Inflammatory macrophage treated with lipopolysaccharide for 4 hours (primary cell): ENCODE measurements around the gene SHANK1.

ENCODE experiments used
- DNase-seq: peaks from one replicate; pipeline ENCODE4 v3.0.0-alpha.2; 2020

The SHANK1 gene

DNA sequence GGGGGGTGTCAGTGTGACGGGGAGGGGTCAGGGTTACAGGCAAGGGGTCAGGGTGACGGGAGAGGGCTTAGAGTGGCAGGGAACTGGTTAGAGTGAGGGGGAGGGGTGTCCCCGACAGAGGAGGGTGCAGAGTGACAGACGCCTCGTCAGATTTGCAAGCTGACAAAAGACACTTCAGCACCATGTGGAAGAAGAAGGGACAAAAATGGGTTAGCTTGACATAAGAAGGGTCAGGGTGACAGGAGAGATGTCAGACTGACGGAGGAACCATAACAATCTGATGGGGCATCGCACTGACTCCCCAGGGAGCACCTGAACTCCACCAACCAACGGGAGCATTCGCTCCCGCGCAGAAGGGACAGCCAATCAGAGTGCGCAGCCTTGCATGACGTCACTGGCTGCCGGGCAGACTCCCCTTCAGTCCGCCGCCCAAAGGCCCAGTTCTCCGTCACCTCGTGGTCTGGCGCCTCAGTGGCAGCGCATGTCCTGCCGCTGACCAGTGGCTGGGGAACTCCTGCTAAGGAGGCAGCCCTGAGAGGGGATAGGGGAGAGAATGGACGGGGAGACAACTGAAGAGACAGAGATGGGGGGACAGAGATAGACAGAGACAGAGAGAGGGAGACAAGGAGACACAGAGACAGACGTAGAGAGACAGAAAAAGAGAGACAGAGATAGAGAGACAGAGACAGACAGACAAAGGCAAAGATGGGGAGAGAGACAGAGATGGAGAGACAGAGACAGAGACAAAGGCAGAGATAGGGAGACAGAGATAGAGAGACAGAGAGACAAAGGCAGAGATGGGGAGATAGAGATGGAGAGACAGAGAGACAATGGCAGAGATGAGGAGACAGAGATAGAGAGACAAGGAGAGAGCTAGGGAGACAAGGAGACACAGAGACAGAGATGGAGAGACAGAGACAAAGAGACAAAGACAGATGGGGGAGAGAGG lies 40.2 kb downstream of the SHANK1 start:
- peak; percentile 75 for DNase-seq

DNA sequence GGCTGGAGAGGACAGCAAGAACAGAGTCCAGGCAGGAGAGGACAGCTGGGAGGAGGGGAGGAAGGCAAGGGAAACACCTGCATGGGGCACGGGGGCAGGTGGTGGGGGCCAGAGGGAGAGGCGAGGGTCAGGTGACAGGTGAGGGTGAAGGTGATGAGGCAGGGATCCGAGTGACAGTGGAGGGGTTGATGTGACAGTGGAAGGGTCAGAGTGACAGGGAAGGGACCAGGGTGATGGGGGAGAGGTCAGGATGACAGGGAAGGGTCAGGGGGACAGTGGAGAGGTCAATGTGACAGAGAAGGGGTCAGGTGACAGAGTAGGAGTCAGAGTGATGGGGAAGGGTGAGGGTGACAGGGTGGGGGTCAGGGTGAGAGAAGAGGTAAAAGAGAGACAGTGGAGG lies 41.3 kb downstream of the SHANK1 start:
- no peak for DNase-seq

GRCh38 chr19:50677636-50678035 lies 42.0 kb downstream of the SHANK1 start:
- no peak for DNase-seq

DNA sequence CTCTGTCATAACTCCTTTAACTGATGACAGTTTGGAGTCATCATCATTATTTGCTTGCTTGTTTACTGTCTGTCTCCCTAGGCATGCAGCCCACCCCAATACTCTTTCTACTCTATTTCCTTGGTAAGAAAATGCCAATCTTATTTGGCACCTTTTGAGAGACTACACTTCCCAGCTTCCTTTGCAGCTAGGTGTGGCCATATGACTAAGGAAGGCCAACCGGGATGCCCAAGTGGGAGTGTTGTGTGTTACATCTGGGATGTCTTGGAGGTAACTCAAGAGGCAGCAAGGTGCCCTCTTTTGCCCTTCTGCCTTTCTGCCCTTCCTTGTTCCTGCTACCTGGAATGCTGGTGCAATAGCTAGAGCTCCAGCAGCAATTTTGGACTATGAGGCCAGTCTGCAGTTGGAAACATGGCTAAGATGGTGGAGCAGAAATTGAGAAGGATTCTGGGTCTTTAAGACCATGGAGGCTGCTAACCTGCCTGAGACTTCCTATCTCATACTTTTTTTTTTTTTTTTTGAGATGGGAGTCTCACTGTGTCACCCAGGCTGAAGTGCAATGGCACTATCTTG lies 42.9 kb downstream of the SHANK1 start:
- no peak for DNase-seq

- no peak for DNase-seq
Observed at GRCh38 chr19:50673118-50673517, 46.5 kb downstream of the SHANK1 start.

DNA sequence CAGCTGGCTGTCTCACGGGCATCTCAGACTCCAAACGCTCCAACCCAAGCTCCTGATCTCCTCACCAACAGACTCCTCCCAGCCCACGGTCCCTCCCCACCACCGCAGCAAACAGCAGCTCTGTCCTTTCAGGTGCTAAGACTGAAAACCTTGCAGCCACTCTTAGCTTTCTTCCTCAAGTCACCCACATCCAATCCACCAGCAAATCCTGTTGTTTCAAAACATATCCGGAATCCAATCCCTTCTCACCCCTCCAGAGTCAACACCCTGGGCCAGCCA lies 49.6 kb downstream of the SHANK1 start:
- DNase-seq, result no peak

DNA sequence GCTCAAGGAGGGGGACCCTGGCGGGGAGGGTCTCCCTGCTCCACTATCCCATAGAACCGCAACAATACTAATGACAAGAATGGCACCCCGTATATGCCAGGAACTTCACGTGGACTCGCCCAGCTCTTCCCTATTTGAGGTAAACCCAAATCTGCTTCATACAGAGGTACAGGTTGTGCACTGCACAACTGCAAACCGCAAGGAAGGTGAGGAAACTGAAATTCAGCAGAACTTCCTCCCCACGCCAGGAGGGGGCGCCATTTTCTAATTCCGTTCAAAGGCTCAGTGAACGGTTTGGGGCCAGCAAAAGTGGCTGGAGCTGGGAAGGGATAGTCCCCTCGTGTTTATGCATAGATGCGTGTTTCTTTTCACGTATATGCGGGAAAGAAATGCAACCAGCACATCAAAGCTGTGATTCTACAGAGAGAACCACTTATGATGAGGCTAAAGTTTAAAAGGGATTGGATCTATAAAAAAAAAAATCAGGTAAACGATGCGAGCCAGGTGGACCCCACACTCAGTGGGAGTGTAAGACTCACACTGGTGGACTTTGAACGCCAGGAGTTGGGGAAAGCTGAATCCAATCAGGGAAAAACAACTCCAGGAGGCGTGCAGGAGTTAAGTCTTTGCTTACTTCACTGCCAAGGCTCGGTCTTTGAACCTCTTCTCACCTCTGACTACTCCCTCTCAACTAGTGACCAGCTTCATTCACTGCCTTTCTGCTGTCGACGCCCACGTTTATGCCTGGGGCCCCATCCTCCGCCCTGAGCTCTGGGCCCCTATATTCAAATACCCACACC lies 50.1 kb downstream of the SHANK1 start:
- peak; percentile 41 for DNase-seq

GRCh38 chr19:50668879-50669278 lies 50.7 kb downstream of the SHANK1 start:
- no peak for DNase-seq

GRCh38 chr19:50668416-50668815 lies 51.2 kb downstream of the SHANK1 start:
- DNase-seq, result no peak

- no peak for DNase-seq
Observed at GRCh38 chr19:50667759-50668231, 51.8 kb downstream of the SHANK1 start.

GRCh38 chr19:50667177-50667758 lies 52.3 kb downstream of the SHANK1 start:
- DNase-seq, result no peak

DNA sequence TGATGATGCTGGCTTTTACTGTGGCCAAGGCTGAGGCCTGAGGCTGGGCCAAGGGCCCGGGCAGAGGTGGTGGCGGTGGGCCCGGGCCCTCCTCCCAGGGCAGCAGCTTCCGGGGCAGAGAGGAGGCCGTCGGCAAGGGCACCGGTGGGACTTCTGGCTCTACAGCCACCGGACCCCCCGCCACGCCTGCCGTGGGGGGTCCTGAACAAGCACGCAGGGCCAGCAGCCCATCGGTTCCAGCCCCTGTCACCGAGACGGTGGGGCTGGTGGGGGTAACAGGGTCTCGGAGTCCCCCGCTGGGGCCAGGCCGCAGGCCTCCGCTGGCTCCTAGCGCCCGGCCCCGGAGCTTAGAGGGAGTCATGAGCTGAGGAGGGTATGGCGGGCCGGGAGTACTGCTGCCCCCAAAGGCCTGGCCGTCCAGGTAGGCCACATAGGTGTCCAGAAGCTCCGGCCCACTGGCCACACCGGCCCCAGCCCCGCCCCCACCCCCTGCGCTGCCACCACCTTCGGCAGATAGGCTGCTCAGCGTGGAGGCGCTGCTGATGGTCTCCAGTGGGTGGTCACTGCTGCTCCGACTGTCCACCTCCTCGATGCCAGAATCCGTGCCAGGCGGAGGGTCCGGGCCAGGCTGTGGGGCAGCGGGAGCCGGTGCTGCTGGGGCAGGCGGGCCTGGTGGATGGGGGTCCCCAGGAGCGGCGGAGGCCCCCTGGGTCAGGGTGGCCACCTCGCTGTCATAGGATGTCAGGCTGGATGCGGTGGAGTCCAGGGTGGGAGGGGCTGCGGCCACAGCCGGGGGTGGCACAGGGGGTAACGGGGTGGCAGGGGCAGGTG lies 53.0 kb downstream of the SHANK1 start:
- no peak for DNase-seq

- DNase-seq, result no peak
Observed at GRCh38 chr19:50664204-50664603, 55.4 kb downstream of the SHANK1 start.

DNA sequence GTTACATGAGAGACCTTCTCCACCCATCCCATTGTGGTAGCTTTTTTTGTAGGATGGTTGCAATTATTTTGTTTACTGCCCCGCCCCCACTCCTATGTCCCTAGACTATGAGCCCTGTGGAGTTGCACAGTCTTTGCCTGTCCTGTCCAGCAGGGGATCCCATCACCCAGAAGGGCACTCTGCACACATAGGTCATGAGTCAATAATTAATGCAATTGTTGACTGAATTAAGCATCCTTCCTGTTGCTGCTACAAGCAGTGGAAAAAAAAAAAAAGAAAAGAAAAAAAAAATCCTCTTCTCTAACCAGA lies 56.2 kb downstream of the SHANK1 start:
- DNase-seq, result no peak

DNA sequence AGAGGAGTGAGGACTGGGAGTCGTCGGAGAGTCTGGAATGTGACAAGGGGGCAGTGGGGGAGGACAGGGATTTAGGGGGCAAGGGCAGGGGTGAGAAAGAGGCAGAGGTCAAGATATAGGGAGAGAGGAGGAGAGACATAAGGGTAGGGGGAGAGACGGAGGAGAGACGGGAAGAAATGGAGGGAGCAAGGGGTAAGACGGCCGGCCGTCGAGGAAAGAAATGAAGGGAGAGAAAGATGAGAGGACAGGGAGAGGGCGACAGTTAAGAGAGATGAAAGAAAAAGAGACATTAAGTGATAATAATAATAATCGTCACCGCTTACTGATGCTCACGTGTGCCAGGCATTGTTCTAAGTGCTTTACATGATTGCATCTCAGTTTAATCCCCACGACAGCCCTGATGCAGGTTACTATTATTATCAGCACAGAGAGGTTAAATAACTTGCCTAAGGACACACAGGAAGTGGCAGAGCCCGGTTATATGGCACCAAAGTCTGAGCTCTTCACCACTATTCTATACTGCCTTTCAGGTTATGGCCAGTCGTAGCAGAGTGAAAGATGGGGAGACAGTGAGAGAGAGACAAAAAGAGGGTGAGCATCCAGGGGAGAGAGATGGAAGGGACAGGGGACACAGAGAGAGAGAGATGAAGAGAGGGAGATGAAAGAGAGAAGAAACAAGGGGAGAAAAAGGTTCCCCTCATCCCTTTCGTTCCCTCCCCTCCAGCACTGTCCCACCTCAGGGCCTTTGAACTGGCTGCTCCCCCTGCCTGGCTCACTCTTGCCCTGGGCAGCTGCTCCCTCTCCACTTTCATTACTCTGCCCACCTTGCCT lies 56.7 kb downstream of the SHANK1 start:
- no peak for DNase-seq

DNA sequence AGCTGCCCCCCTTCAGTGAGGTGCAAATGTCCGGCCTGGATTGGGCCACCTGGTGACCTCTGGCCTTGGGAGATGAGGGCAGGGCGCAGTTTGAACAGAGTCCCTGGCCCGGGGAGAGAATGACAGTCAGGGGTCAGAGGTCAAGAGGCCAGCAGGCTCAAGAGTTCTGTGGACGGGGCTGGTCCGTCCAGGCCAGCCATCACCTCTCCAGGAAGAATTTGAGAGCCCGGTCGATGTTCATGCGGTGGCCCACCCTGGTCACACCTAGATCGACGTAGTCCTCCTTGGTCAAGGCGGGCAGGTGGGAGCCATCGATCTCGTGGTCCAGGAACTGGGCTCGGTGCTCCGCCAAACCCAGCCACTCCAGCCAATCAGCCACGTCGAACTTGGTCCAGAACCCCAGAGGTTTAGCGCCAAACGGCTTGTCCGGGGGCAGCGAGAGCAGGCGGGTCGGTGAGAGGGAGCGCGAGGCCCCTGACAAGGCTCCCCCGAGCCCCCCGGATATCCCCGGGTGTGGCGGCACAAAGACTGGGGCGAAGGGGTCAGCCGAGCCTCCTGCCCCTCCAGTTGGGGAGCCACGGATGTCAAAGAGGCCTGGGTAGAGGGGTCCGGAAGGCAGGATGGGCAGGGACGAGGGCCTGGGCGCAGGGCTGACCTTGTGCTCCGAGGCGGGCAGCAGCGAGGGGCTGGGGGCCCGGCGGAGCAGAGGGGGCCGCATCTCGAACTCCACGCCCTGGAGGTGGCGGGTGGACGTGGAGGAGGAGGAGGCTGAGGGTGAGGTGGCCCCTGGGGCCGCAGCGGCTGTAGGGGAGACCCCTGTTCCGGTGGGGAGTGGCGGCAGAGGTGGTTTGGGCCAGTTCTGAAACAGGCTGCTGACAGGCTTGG lies 57.6 kb downstream of the SHANK1 start:
- no peak for DNase-seq

DNA sequence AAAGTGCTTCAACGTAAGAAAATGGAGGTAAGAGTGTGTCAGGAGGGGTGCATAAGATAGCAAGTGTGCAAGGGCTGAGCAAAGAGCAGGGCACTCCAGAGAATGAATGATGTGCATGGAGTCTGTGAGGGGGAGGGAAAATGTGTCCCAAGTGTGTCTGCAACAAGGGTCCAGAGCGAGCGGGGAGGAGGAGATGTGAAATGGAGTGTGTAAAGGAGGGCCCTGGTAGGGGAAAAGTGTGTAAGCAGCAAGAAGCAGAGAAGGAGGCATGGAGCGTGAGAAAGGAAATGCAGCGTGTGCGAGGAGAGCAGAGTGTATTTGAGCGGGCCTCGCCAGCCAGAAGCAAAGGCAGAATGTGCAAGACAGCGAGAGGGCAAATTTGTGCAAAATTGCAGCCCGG lies 58.6 kb downstream of the SHANK1 start:
- no peak for DNase-seq

DNA sequence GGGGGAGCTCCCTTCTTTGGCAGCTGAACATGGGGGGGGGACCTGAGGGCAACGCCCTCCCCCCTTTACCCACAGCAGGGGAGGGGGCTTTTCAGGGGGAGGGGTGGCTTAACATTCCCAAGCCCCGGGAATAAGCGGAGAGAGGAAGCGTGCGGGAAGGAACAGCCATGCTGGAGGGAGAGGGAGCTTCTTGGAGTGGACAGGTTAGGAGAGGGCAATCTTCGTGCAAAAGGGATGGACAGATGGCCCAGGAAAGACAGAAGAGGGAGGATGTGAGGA lies 59.6 kb downstream of the SHANK1 start:
- no peak for DNase-seq

- DNase-seq, result no peak
Observed at GRCh38 chr19:50659318-50660087, 60.1 kb downstream of the SHANK1 start.
